ENCODE results near the gene TNFSF12.
"Not testable (repeated sequence)": the region's sequence is repeated elsewhere in the genome, so short reads cannot be mapped to it uniquely, and the experiment has no call there.

The TNFSF12 gene

DNA sequence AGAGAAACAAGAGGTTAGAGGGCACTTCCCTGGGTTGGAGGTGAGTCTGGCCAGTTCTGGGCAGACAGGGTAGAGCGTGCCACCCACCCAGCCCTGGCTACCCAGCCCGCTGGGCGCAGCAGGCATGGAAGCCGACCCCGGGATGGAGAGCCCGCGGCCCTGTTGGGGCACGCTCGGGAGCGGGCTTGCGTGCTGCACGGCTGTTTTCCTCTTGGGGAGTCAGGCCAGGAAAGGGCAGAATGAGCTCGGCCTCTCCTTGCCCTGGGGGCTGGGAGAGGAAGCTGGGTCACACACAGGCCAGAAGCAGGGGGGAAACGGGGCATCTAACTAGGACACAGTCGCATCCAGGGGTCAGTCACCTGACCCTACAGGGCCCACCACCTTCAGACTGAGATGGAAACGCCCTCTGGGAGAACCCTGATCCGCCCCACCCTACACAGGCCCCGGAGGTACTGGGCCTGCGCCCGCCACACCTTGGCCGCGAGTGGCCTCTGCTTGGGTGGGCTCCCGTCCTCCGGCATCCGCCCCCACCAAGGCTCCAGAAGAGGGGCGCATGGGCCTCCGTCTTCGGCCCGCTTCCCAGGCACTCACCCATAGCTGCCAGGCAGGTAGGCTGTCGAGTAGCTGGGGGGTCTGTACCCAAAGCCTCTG lies 39.8 kb downstream of the TNFSF12 start:
- DNase-seq, result no peak

GRCh38 chr17:7589204-7589868 lies 40.5 kb downstream of the TNFSF12 start:
- peak; percentile 48 for DNase-seq

DNA sequence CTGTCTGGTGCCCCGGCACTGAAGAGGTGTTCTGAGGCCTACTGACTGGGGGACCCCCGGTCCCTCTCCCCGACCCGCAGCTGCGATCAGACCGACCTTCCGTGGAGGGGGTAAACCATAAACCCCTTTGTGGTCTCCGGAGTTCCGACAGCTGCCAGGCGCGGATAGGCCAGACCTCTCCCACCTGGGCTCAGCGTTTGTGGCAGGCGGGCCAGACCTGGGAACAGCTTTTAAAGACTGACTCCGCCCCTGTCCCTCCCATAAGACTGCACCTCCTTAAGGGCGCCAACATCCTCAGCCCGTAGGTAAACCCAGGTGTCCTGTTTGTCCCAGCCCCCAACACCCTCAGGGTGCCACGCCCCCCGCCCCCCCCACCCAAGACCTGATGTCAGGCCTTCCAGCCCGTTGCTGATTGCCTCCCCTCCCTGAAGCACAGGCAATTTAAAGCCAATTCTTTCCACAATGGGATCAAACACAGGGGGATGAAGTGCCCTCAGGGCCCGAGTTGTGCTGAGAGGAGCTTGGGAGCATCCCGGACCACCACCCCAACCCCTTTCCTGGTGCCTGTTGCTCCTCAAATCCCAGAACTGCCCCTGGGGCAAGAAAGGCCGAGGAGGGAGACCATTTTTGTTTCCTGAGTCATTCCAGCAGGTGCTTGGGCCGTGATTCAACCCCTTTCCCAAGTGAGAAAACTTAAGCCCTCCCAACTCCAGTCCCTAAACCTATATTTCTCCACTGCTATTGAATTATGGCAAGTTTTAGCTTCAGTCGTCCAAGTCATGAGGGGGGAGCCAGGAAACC lies 41.2 kb downstream of the TNFSF12 start, which contains the start of gene SOX15:
SOX15 (minus strand) TSS at position 204 of the 801 bp plus-strand sequence. CDS start 418 bp downstream, outside the sequence.
- DNase-seq, result no peak

DNA sequence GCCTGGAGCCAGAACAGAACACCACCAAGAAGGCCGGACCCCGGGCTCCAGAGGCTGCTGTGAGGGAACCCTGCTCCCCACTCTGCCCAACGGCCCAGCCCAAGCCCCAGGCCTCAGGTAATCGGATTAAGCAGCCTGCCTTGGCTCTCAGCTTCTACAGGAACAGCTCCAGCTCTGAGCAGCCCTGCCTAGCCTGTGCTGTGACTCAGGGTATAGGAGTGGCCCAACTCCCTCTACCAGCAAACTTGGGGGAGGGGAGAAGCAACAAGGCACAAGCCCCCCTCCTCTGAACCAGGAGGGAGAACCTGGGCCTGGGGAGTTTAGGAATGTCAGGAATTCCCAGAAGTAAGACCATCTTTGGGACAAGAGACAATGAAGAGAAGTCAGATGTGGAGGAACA lies 41.9 kb downstream of the TNFSF12 start:
- DNase-seq, result no peak

DNA sequence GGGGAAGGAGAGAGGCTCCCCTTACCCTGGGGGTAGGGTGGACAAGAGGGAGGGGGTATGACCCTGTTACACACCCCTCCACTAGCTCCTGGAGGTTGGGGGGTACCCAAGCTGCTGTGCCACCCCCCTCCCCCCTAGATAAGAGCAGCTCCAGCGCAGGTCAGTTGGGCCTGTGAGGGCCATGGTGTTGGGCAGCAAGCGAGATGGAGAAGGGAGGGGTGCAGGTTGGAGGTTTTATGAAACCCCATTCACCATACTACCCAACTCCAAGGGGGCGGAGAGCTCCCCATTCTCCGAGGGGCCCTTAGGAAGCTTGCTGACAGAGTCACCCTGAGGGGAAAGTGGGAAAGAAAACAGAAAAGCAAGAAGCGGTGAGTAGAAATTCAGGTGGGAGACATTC lies 42.7 kb downstream of the TNFSF12 start:
- no peak for DNase-seq

DNA sequence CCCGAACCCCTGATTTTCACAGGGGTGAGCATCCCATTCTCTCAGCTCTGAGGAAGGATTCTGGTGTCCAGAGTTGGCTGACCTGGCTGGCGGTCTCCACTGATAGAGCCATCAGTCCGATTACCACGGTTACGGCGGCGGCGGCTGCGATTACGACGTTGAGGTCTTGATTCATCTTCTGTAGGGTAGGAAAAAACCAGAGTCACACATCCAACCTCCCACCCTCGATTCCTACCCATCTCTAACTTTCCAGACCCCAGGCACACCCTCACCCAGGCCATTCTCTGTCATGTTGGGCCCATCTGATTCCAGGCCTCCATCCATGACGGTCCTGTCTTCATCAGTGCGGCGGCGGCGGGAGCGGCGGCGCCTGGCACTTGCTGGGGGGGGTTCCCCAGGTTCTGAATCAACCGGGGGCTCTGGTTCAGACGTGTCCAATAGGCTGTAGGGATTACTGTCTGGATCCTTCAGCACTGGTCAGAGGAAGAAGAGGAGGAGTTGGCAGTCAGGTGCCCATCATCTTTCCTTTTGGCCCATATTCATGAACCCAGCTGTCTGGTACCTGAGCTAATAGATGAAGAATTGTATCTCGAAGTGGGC lies 43.7 kb downstream of the TNFSF12 start:
- no peak for DNase-seq

- DNase-seq, result no peak
These were observed 44.4 kb downstream of the TNFSF12 start for GRCh38 chr17:7593296-7593695.

DNA sequence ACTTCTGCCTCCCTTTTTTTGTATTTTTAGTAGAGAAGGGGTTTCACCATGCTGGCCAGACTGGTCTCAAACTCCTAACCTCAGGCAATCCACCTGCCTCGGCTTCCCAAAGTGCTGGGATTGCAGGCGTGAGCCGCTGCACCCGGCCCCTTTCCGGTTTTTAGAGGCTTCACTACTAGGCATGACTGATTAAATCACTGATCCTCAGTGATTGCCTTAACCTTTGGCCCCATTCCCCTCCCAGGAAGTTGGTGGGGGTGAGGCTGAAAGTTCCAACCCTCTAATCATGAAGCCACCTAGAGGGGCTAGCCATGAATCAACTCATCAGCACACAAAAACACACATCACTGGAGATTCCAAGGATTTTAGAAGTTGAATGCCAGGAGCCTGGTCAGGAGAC lies 48.7 kb downstream of the TNFSF12 start:
- DNase-seq, result not testable (repeated sequence)

DNA sequence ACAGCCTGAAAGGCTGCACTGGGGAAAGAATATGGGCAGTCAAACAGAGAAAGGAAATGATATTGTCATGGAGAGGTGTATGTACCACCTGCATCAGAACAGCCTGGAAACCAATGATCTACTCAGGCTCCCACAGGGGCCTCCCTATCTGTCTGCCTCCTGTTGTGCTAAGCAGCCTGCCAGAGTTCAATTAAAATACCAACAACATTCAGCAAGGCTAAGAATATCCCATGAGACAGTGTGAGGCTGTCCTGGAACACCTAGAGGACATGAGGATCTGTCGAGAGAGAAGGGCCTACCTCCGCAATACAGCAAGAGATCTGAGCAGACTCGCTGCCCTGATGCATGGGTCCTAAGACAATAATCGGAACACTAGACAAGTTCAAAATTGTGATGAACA lies 57.4 kb downstream of the TNFSF12 start:
- DNase-seq, result no peak
